ENCODE data around the gene UPK1A. TPM values are rescaled to one million over a fixed set of nuclear protein-coding genes. Genes with fewer than 3 reads are reported as not detected.

The UPK1A gene
- total and polyA plus RNA-seq, 8 donors = 0.16 TPM; not detected in 7

GRCh38 chr19:35704218-35704617 lies 37.9 kb downstream of the UPK1A start, which contains the start of gene ZBTB32:
TSS of gene ZBTB32 (plus strand) at chr19:35704558. CDS start at chr19:35714627, 10,069 bp downstream.
- H3K4me3 ChIP-seq = no peak within 1 kb of the TSS
- peaks cover 0 to 6% (median 3%) of the 10 kb centered on the region in 3 donors for H3K4me1 ChIP-seq
- H3K9me3 ChIP-seq = no peaks in the 10 kb centered on the region
- WGBS, 2 donors = 59 to 64% methylated on average over 24 of the region's 24 CpGs
- DNase-seq (peak in 2 of 6 donors; percentile 38 to 69), FAIRE-seq (no peak), ATAC-seq (no peak)
- intact Hi-C loops (cut with DNase I) = no loop called here
- H3K27ac ChIP-seq = peak within 1 kb of the TSS in 3 of 4 donors; percentile 77 to 87 (median 77)
- no peaks in the 10 kb centered on the region for H3K36me3 ChIP-seq
- no peak for TF ChIP-seq CTCF (IDR thresholded peaks at IDR 0.05)
- H3K27me3 ChIP-seq = no peaks in the 10 kb centered on the region

- no peak for ATAC-seq
- no peak for DNase-seq
- Histone ChIP-seq H3K4me3 (no peak overlapping the region), H3K27ac (no peak overlapping the region), H3K4me1 (no peaks in the 10 kb centered on the region), H3K36me3 (no peaks in the 10 kb centered on the region), H3K27me3 (no peaks in the 10 kb centered on the region), H3K9me3 (no peaks in the 10 kb centered on the region)
- FAIRE-seq = no peak
- intact Hi-C loops (cut with DNase I) = no loop called here
- 93 to 100% methylated on average over 1 of the region's 1 CpG for WGBS, 2 donors
- no peak for TF ChIP-seq CTCF (IDR thresholded peaks at IDR 0.05)
These were observed 42.1 kb downstream of the UPK1A start for GRCh38 chr19:35708391-35708790.

GRCh38 chr19:35710784-35711723 lies 44.7 kb downstream of the UPK1A start:
- WGBS, 2 donors = 57% methylated on average over 13 of the region's 13 CpGs
- intact Hi-C loops (cut with DNase I) = no loop called here
- Histone ChIP-seq H3K27me3 (no peaks in the 10 kb centered on the region), H3K9me3 (no peaks in the 10 kb centered on the region), H3K36me3 (no peaks in the 10 kb centered on the region), H3K27ac (no peak overlapping the region), H3K4me3 (no peak overlapping the region), H3K4me1 (peaks cover 6 to 8% (median 8%) of the 10 kb centered on the region in 3 donors)
- ATAC-seq = no peak
- no peak for DNase-seq
- FAIRE-seq = no peak
- TF ChIP-seq CTCF (IDR thresholded peaks at IDR 0.05) = no peak

GRCh38 chr19:35712567-35713505 lies 46.5 kb downstream of the UPK1A start:
- no peak for TF ChIP-seq CTCF (IDR thresholded peaks at IDR 0.05)
- FAIRE-seq (no peak), DNase-seq (no peak), ATAC-seq (no peak)
- 81 to 86% methylated on average over 10 to 11 of the region's 11 CpGs for WGBS, 2 donors
- intact Hi-C loops (cut with DNase I) = no loop called here
- no peaks in the 10 kb centered on the region for H3K9me3 ChIP-seq
- no peak overlapping the region for H3K27ac ChIP-seq
- no peaks in the 10 kb centered on the region for H3K27me3 ChIP-seq
- peaks cover 6 to 8% (median 8%) of the 10 kb centered on the region in 3 donors for H3K4me1 ChIP-seq
- H3K4me3 ChIP-seq = no peak overlapping the region
- no peaks in the 10 kb centered on the region for H3K36me3 ChIP-seq
